GM18858 (cell line): ENCODE data around the gene CDK7.
"Not testable (repeated sequence)": the region's sequence is repeated elsewhere in the genome, so short reads cannot be mapped to it uniquely, and the experiment has no call there.

Source experiments
- ATAC-seq: cut with Tn5 transposase; IDR thresholded peaks from one replicate; pipeline ENCODE4 v1.9.1; 2021; ENCODE audit not compliant: unreplicated experiment

CDK7 gene

GRCh38 chr5:69234457-69235268 is at the start of gene CDK7:
CDK7 (plus strand) TSS chr5:69234886; CDS start chr5:69234976, 90 bp downstream.
- peak; percentile 96 for ATAC-seq

- no peak for ATAC-seq
These were observed 47.3 kb upstream of the CDK7 start for GRCh38 chr5:69187342-69187741.

GRCh38 chr5:69188811-69189161 is 45.9 kb upstream of the CDK7 start:
- ATAC-seq, result no peak

GRCh38 chr5:69189162-69190086 is 45.3 kb upstream of the CDK7 start, which contains the start of gene CENPH:
CENPH (plus strand) TSS chr5:69189583; CDS start chr5:69189635, 52 bp downstream.
- peak; percentile 78 for ATAC-seq

GRCh38 chr5:69202497-69202896 is 32.2 kb upstream of the CDK7 start:
- ATAC-seq, result no peak

GRCh38 chr5:69206528-69207190 is 28.0 kb upstream of the CDK7 start:
- no peak for ATAC-seq

GRCh38 chr5:69209602-69210001 is 25.1 kb upstream of the CDK7 start:
- no peak for ATAC-seq

GRCh38 chr5:69211200-69211599 is 23.5 kb upstream of the CDK7 start:
- ATAC-seq, result no peak

GRCh38 chr5:69212022-69212421 is 22.7 kb upstream of the CDK7 start:
- ATAC-seq, result no peak

- ATAC-seq, result no peak
These were observed 21.0 kb upstream of the CDK7 start for GRCh38 chr5:69213513-69214215.

- ATAC-seq, result no peak
These were observed 17.6 kb upstream of the CDK7 start for GRCh38 chr5:69217151-69217511.

- peak; percentile 86 for ATAC-seq
These were observed 16.8 kb upstream of the CDK7 start for GRCh38 chr5:69217548-69218526.

GRCh38 chr5:69219939-69220338 is 14.7 kb upstream of the CDK7 start:
- ATAC-seq, result no peak

- not testable (repeated sequence) for ATAC-seq
These were observed 14.3 kb upstream of the CDK7 start for GRCh38 chr5:69220371-69220770.

GRCh38 chr5:69220833-69221232 is 13.9 kb upstream of the CDK7 start:
- not testable (repeated sequence) for ATAC-seq

GRCh38 chr5:69224520-69224919 is 10.2 kb upstream of the CDK7 start:
- ATAC-seq, result no peak

GRCh38 chr5:69225860-69226259 is 8.8 kb upstream of the CDK7 start:
- ATAC-seq, result no peak

GRCh38 chr5:69230181-69230580 is 4.5 kb upstream of the CDK7 start:
- no peak for ATAC-seq

GRCh38 chr5:69231281-69231680 is 3.4 kb upstream of the CDK7 start:
- no peak for ATAC-seq

- no peak for ATAC-seq
These were observed 2.8 kb upstream of the CDK7 start for GRCh38 chr5:69231851-69232250.
